Body of pancreas (tissue), 4 donors: ENCODE results near the gene EPB41. TPM values are rescaled to one million over a fixed set of nuclear protein-coding genes. Genes with fewer than 3 reads are reported as not detected.
A peak's percentile ranks its signal among the peaks of the same experiment; 100 is the strongest.

Experiments
- ATAC-seq: fragments of 150-250 bp; one replicate; pipeline ENCODE4 v1.9.1; 2016
- DNase-seq, 4 donors: peaks; one replicate each; pipeline ENCODE4 v3.0.0-alpha.2; 2019
- H3K27ac ChIP-seq, 4 donors: fragments of 200-600 bp; sonication (generic); 1 replicate in 3 of 4; 2 replicates in 1 of 4; pipeline versions ENCODE4 v1.5.1 to v1.6.1; 2016 to 2019; ENCODE audit warnings: mild to moderate bottlenecking in 1 of 4, mixed read lengths in 1 of 4, moderate library complexity in 1 of 4
- H3K27me3 ChIP-seq, 2 donors: fragments of 200-600 bp; sonication (generic); one replicate each; pipeline ENCODE4 v1.6.0; 2016; ENCODE audit warnings: mild to moderate bottlenecking in 1 of 2
- H3K36me3 ChIP-seq, 2 donors: fragments of 200-600 bp; sonication (generic); replicated peaks in 1 of 2; 2 replicates each; pipeline ENCODE4 v1.5.1; 2016; ENCODE audit warnings: low read depth in 2 of 2; ENCODE audit not compliant: insufficient read depth in 1 of 2
- H3K4me1 ChIP-seq: fragments of 200-600 bp; sonication (generic); one replicate; pipeline ENCODE4 v1.6.0; 2016
- H3K4me3 ChIP-seq, 2 donors: fragments of 200-600 bp; sonication (generic); 1 replicate in 1 of 2; 2 replicates in 1 of 2; pipeline ENCODE4 v1.5.1; 2016 to 2019
- H3K9me3 ChIP-seq, 3 donors: fragments of 200-600 bp; sonication (generic); 1 replicate in 2 of 3; 2 replicates in 1 of 3; pipeline ENCODE4 v1.5.1; 2016
- POLR2A ChIP-seq, 3 donors: fragments of 450-650 bp; IDR thresholded peaks; one replicate each; pipeline ENCODE4 v1.6.1; 2016; ENCODE audit warnings: antibody characterized with exemption in 3 of 3, mild to moderate bottlenecking in 2 of 3
- WGBS, 2 donors: methylation state at CpG; one replicate each; pipeline ENCODE4 v1.1.5; 2017; 5-methylcytosine and 5-hydroxymethylcytosine counted together
- intact Hi-C: fragments of 100-400 bp; cut with DNase I; formaldehyde crosslinking; loops from one replicate; pipeline ENCODE4 v1.15.1; 2023
- total RNA-seq, 2 donors: library from RNA; depleted of rRNA; stranded (reverse); fragments of >200 nt; gene quantifications; one replicate each; pipeline ENCODE4 v1.1.0, GENCODE V29; 2016
- TF ChIP-seq, protein P1 (sequence below), 7 experiments: fragments of 450-650 bp in 4 of 7; fragments of 200-600 bp in 3 of 7; sonication (generic) in 3 of 7; IDR thresholded peaks; one replicate each; pipeline ENCODE4 v1.5.1; 2016 to 2019; ENCODE audit warnings: antibody characterized with exemption in 7 of 7

Gene EPB41
- total RNA-seq, 2 donors from 2014 or later: 45.8 to 54.7 TPM

DNA sequence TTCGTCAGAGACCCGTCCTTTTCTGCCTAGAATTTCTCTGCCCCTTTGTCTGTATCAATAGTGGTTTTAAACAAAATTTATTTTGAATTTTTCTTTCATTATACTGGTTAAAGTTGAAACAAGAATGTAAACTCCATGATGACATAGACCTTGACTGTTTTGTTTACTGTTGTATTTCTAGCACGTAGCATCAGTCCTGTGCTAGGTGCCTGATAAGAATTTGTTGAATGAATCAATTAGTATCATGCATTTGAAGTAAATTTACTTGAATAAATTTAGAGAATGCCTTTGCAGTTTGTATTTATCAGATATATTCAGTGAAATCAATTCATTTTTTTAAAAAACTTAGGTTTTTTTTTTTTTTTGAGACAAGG lies 69.9 kb downstream of the EPB41 start:
- TF ChIP-seq, protein P1, sequence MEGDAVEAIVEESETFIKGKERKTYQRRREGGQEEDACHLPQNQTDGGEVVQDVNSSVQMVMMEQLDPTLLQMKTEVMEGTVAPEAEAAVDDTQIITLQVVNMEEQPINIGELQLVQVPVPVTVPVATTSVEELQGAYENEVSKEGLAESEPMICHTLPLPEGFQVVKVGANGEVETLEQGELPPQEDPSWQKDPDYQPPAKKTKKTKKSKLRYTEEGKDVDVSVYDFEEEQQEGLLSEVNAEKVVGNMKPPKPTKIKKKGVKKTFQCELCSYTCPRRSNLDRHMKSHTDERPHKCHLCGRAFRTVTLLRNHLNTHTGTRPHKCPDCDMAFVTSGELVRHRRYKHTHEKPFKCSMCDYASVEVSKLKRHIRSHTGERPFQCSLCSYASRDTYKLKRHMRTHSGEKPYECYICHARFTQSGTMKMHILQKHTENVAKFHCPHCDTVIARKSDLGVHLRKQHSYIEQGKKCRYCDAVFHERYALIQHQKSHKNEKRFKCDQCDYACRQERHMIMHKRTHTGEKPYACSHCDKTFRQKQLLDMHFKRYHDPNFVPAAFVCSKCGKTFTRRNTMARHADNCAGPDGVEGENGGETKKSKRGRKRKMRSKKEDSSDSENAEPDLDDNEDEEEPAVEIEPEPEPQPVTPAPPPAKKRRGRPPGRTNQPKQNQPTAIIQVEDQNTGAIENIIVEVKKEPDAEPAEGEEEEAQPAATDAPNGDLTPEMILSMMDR (IDR thresholded peaks at IDR 0.05): no peak
- TF ChIP-seq POLR2A (IDR thresholded peaks at IDR 0.05): no peak

DNA sequence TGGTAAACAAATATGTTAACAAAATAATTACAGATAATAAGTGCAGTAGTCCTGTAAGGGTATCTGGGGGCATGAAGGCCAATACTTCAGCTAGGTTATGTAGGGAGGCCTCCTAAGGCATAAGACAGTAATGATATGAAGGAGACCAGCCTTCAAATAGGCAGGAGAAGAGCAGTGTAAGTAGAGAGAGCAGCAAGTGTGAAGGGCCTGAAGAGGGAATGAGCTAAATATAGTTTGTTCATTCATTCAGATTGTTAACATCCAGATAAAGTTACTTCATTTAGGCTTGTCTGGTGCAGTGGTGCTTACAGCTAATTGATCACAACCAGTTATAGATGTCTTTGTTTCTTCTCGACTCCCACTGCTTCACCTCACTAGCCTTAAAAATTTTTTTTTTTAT lies 71.1 kb downstream of the EPB41 start:
- no peaks in the 10 kb centered on the region for H3K9me3 ChIP-seq
- peaks cover 20% of the 10 kb centered on the region for H3K4me1 ChIP-seq
- H3K36me3 ChIP-seq: no peaks in the 10 kb centered on the region
- DNase-seq (no peak), ATAC-seq (no peak)
- H3K27me3 ChIP-seq: no peaks in the 10 kb centered on the region
- H3K27ac ChIP-seq: no peak overlapping the region
- no peak for TF ChIP-seq POLR2A (IDR thresholded peaks at IDR 0.05)
- TF ChIP-seq, protein P1 (IDR thresholded peaks at IDR 0.05): no peak
- WGBS, 2 donors: 95 to 100% methylated on average over 1 of the region's 1 CpG
- no peak overlapping the region for H3K4me3 ChIP-seq
- intact Hi-C loops: no loop called here

More for the DNA sequence above, 69.9 kb downstream of the EPB41 start:
- no peak for ATAC-seq
- H3K4me3 ChIP-seq: no peak overlapping the region
- H3K9me3 ChIP-seq: no peaks in the 10 kb centered on the region
- no peaks in the 10 kb centered on the region for H3K27me3 ChIP-seq
- H3K4me1 ChIP-seq: peaks cover 20% of the 10 kb centered on the region
- DNase-seq: no peak
- H3K27ac ChIP-seq: peak overlapping the region; percentile 70 to 83 (median 76)
- no peaks in the 10 kb centered on the region for H3K36me3 ChIP-seq
- intact Hi-C loops: no loop called here
- WGBS, 2 donors: 74 to 87% methylated on average over 3 of the region's 3 CpGs

DNA sequence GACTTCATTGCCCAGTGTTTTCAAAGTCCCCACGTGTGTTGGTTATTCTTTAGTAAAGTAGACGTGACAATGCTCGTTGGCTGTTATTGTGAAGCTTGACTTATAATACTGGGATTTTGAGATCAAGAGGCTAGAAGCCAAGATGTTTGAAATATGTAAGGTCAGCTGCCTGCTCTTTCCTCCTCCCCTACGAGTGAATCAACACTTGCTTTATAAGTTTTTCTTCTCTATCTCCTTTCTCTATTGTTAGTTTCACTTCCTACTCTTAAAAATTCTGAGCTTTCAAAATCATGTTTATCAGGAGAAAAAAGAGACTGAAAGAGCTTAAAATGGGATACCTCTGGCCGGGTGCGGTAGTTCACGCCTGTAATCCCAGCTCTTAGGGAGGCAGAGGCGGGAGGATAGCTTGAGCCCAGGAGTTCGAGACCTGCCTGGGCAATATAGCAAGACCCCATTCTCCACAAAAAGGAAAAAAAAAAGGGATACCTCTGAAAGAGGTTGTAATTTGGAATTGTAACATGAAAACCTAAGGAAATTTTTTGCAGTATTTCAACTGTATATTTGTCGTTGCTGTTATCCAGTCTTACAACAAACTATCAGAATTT lies 72.0 kb downstream of the EPB41 start:
- H3K4me1 ChIP-seq: peaks cover 20% of the 10 kb centered on the region
- H3K9me3 ChIP-seq: no peaks in the 10 kb centered on the region
- WGBS, 2 donors: 62 to 73% methylated on average over 10 of the region's 10 CpGs
- no peak for ATAC-seq
- no peaks in the 10 kb centered on the region for H3K36me3 ChIP-seq
- H3K4me3 ChIP-seq: no peak overlapping the region
- TF ChIP-seq POLR2A (IDR thresholded peaks at IDR 0.05): no peak
- TF ChIP-seq, protein P1 (IDR thresholded peaks at IDR 0.05): no peak
- H3K27ac ChIP-seq: no peak overlapping the region
- intact Hi-C loops: no loop called here
- H3K27me3 ChIP-seq: no peaks in the 10 kb centered on the region
- DNase-seq: no peak

DNA sequence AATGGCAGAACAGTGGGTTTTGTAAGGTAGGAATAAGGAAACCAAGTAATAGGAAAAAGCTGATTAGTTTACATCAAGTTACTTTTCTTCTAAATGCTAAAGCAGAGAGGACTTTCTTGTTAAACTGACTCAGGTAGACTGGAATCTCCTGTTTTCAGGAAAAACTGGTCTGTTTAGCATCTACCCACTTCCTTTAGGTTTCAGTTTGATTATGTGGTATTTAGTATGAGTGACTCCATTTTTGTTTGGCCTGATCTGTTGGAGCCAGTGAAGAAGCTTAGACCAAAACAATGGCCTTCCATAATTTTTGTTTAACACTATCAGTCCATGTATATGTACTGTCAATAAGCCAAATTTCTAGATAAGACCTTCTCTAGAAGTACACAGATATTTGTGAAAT lies 88.4 kb downstream of the EPB41 start:
- Histone ChIP-seq H3K27ac (no peak overlapping the region), H3K9me3 (no peaks in the 10 kb centered on the region), H3K4me1 (no peaks in the 10 kb centered on the region), H3K27me3 (no peaks in the 10 kb centered on the region), H3K36me3 (no peaks in the 10 kb centered on the region), H3K4me3 (no peak overlapping the region)
- DNase-seq: no peak
- no peak for ATAC-seq
- TF ChIP-seq, protein P1 (IDR thresholded peaks at IDR 0.05): no peak
- no peak for TF ChIP-seq POLR2A (IDR thresholded peaks at IDR 0.05)
- intact Hi-C loops: no loop called here

DNA sequence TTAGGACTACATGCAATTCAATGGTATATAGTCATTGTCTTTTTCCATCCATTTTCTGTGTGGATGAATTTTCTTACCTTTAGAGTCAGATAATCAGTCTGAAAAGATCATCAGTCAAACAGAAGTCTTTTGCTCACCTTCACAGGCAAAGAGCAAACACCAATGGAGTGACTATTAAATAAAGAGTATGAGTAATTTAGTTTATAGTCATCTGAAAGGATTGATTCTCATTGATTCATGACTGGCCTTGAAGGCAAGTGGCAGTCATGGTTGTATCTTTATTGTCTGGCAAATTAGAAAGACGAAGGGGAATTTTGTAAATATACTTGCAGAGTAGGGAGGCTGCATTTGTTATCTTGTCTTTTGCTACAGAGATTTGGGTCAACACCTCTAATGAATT lies 89.9 kb downstream of the EPB41 start:
- Histone ChIP-seq H3K9me3 (no peaks in the 10 kb centered on the region), H3K4me3 (no peak overlapping the region), H3K4me1 (no peaks in the 10 kb centered on the region), H3K27ac (no peak overlapping the region), H3K36me3 (no peaks in the 10 kb centered on the region), H3K27me3 (no peaks in the 10 kb centered on the region)
- no peak for TF ChIP-seq POLR2A (IDR thresholded peaks at IDR 0.05)
- TF ChIP-seq, protein P1 (IDR thresholded peaks at IDR 0.05): no peak
- intact Hi-C loops: no loop called here
- DNase-seq: no peak
- ATAC-seq: no peak
- 82 to 93% methylated on average over 1 of the region's 1 CpG for WGBS, 2 donors
